ENCODE measurements around the gene S1PR4.
A peak's percentile ranks its signal among the peaks of the same experiment; 100 is the strongest.
"Not testable (repeated sequence)": the region's sequence is repeated elsewhere in the genome, so short reads cannot be mapped to it uniquely, and the experiment has no call there.

Gene S1PR4

GRCh38 chr19:3196933-3197205, 18.3 kb downstream of the S1PR4 start:
- DNase-seq: no peak

DNA sequence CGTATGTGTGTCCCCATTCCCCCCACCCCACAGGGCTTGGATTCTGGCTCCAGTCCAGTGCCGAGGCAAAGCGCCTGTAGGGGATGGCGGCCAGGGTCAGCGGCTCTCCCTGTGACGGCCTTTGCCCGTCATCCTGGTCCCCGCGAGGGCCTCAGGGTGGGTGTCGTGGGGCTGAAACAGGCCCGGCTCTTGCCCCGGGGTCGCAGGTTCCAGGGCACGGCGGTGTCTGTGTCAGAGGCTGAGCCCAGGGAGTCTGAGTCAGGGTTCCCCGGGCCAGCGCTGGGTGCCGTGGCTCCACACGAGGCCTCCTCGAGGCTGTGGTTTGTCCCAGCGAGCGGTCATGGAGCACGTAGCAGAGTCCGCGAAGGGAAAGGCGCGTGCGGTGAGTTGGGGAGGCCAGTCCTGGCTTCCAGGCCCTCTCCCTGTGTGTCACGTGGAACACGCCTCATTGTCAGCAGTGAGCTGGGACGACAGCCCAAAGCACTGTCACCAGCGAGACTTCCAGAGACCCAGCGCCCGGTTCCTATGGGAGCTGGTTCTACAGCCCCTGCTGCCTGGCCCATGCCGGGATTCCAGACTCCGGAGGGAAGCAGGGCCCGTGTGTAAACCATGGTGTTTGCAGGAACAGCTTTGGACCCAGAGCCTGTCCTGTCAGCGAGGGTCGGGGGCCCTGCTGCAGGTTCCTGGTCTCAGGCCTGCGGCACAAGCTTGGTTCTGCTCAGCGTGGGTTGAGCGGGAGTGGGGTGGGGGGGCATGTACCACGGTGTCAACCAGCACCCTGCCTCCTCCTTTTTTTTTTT, 20.5 kb downstream of the S1PR4 start:
- DNase-seq: no peak

DNA sequence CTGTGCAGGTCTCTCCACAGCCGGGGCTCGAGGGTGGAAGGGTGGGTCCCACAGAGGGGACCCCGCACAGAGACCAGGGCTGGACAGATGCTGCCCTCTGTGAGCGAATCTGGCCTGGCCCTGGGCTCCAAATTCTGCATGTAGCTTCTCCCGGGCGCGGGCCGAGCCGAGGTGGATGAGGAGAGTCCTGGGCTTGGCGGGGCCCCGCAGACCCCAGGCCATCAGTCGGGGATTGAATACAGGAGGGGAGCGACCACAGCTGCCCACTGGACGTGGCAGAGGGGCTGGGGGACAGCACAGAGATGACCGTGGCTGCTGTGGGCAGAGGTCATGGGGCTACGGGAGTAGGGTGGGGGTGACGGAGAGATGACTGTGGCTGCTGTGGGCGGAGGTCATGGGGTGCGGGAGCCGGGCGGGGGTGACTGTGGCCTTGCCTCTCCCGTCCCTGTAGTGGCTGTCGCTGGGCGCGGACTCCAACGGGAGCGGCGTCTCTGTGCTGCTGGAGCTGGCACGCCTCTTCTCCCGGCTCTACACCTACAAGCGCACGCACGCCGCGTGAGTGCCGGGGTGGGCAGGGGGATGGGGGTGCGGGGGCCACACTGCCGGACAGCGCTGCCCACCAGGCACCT, 22.6 kb downstream of the S1PR4 start:
- no peak for DNase-seq

DNA sequence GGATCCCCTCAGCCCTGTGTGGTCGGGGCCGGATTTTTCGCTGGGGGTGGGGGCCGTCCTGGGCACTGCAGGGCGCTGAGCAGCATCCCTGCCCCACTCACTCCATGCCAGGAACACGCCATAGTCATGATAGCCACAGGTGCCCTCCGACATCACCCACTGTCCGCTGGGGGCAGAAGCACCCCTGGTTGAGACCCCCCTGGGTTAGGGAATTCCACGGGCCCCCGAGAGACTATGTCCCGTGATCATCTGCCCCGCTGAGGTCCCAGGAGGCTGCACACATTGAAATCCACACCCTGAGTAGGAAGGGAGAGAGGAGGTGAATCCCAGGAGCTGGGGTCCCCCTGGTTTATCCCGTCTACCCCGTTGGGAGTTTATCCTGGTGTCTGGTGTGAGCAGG, 23.3 kb downstream of the S1PR4 start:
- no peak for DNase-seq

- DNase-seq: no peak
Measured at GRCh38 chr19:3202346-3202745, 23.8 kb downstream of the S1PR4 start.

GRCh38 chr19:3202895-3203294, 24.3 kb downstream of the S1PR4 start:
- not testable (repeated sequence) for DNase-seq

DNA sequence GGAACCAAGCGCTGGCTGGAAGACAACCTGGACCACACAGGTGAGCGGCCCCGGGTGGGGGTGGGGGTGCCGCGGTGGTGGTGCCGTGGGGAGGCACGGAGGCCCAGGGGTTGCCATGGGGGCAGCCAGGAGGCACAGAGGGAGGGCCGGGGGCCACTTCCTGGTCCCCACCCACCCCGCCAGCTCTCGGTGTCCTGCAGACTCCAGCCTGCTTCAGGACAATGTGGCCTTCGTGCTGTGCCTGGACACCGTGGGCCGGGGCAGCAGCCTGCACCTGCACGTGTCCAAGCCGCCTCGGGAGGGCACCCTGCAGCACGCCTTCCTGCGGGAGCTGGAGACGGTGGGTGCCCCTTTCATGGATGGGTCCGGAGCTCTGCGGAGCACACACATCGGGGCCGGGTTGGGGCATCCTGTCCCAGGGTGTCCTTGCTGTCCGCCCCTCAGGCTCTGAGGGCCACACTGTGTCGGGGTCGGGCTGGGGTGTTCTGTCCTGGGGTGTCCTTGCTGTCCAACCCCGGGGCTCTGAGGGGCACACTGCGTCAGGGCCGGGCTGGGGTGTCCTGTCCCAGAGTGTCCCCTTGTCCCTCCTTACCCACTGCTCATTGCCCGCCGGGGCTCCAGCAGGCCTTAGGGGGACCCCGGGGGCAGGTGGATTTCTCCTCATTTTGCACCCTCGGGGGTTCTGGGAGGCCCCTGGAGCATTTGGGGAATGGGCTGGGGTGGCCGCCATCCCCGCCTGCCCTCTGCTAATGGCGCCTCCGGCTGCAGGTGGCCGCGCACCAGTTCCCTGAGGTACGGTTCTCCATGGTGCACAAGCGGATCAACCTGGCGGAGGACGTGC, 25.5 kb downstream of the S1PR4 start:
- no peak for DNase-seq

GRCh38 chr19:3204646-3205275, 26.2 kb downstream of the S1PR4 start:
- DNase-seq: no peak

- DNase-seq: no peak
Measured at GRCh38 chr19:3206216-3206953, 27.8 kb downstream of the S1PR4 start.

DNA sequence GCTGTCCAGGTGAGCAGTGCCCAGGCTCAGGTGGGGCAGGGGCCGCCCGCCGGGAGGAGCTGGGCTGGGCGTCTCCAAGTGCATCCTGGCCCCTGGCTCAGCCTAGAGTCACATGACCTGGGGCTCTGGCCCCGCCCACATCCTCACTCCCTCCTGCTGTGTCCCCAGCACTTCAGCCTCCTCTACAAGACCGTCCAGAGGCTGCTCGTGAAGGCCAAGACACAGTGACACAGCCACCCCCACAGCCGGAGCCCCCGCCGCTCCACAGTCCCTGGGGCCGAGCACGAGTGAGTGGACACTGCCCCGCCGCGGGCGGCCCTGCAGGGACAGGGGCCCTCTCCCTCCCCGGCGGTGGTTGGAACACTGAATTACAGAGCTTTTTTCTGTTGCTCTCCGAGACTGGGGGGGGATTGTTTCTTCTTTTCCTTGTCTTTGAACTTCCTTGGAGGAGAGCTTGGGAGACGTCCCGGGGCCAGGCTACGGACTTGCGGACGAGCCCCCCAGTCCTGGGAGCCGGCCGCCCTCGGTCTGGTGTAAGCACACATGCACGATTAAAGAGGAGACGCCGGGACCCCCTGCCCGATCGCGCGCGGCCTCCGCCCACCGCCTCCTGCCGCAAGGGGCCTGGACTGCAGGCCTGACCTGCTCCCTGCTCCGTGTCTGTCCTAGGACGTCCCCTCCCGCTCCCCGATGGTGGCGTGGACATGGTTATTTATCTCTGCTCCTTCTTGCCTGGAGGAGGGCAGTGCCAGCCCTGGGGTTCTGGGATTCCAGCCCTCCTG, 29.1 kb downstream of the S1PR4 start:
- no peak for DNase-seq

- no peak for DNase-seq
Measured at GRCh38 chr19:3208317-3209207, 30.0 kb downstream of the S1PR4 start.

GRCh38 chr19:3210347-3211017, 31.9 kb downstream of the S1PR4 start:
- peak; percentile 23 for DNase-seq

DNA sequence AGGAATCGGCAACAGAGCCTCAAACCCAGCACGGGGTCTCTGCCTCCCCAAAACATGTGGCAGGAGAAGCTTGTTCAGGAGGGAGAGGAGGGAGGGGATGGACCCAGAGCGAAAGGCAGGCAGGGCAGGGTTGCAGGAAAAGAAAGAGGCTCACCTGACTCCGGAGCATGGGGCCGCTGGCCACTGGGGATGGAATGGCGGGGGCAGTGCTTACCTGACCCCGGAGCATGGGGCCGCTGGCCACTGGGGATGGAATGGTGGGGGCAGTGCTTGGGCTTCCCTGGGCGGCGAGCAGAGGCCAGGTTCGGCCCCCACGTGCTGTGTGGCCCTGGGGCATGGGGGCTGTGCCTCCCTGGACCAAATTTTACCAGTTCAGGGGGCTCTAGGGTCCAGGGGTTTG, 32.6 kb downstream of the S1PR4 start:
- no peak for DNase-seq

DNA sequence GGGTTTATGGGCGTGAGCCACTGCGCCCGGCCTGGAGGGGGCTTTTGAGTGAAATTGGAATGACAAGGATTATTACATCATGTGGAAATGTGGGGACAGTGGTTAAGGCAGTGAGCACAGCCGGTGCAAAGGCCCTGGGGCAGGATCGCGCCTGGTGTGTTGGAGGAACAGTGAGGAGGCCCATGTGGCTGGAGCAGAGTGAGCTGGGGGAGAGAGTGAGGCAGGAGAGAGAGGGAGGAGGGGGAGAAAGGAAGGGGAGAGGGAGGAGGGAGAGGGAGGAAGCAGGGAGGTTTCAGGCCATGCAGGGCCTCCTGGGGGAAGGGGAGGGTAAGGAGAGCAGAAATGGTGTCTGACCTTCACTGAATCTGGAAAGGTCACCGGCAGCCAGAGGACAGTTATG, 34.6 kb downstream of the S1PR4 start:
- no peak for DNase-seq

DNA sequence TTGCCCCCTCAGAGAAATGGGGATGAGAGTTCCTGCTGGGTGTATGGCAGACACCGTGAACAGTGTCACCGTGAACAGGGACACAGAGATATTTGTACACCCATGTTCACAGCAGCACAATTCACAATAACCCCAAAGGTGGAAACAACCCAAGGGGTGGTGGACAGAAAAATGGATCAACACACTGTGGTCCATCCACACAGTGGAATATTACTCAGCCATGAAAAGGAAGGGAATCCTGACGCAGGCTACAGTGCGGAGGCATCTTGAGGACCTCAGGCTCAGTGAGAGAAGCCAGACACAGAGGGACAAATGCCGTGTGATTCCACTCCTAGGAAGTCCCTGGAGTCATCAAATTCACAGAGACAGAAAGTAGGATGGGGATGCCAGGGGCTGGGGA, 38.3 kb downstream of the S1PR4 start:
- DNase-seq: no peak

DNA sequence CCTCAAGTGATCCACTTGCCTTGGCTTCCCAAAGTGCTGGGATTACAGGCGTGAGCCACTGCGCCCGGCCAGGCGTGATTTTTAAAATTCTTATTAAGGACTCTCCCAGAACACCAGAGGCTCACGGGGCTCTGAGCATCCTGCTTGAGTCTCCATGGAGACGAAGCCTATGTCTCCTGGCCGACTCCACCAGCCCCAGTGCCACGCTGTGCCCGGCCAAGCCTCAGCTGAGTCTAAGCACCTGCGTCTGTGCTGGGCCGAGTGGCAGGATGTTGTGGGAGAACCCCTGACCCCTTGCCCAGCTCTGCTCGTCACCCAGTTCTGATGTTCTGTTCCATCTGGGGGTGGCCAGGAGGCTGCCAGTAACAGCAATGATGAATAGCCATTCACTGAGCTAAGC, 42.0 kb downstream of the S1PR4 start:
- DNase-seq: no peak

DNA sequence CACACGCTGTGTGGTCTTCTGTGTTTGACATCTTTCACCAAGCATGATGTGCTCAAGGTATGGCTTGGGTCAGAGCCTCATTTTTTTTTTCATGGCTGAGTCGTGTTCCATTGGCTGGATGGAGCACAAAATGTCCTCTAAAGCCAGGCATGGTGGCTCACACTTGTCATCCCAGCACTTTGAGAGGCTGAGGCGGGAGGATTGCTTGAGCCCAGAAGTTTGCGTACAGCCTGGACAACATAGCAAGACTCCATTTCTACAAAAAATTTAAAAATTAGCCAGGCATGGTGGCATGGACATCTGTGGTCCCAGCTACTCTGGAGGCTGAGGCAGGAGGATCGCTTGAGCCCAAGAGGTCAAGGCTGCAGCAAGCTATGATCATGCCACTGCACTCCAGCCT, 43.0 kb downstream of the S1PR4 start:
- not testable (repeated sequence) for DNase-seq

DNA sequence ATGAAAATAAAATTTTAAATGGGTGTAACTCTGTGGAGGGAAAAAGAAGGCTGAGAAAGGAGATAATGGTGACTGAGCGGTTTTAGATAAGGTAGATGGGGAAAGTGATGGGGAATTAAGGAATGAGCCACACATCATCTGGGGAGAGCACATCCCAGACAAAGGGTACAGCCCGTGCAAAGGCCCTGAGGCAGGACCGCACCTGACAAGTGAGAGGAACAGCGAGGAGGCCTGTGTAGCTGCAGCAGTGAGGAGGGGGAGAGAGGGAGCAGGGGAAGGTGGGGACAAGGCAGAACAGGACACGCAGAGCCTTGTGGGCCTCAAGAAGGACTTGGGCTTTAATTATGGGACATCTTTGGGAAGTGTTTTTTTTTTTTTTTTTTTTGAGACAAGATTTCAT, 44.1 kb downstream of the S1PR4 start:
- DNase-seq: no peak

GRCh38 chr19:3224346-3225168, 46.0 kb downstream of the S1PR4 start, which contains the start of gene CELF5:
CELF5 (plus strand) TSS chr19:3224661; CDS start chr19:3224740, 79 bp downstream.
- no peak for DNase-seq
